DOHH2 (cell line): ENCODE results near the gene SELP.
A peak's percentile ranks its signal among the peaks of the same experiment; 100 is the strongest.

Experiments used
- H3F3A ChIP-seq: fragments of 200-600 bp; sonication (generic), shearing (Covaris generic); 2 replicates; pipeline ENCODE4 v1.6.0; 2016; ENCODE audit warnings: antibody characterized with exemption, mild to moderate bottlenecking; ENCODE audit not compliant: control insufficient read depth, insufficient read depth
- H3K27ac ChIP-seq: fragments of 200-600 bp; sonication (generic); 2 replicates; pipeline ENCODE4 v1.5.1; 2014; ENCODE audit warnings: low read depth, mild to moderate bottlenecking, low read length, moderate library complexity
- H3K27me3 ChIP-seq: fragments of 200-600 bp; sonication (generic); 2 replicates; pipeline ENCODE4 v1.6.1; 2014; ENCODE audit warnings: mild to moderate bottlenecking, low read length, mixed read lengths; ENCODE audit not compliant: control insufficient read depth
- H3K36me3 ChIP-seq: fragments of 200-600 bp; sonication (generic); 2 replicates; pipeline ENCODE4 v1.6.1; 2014; ENCODE audit warnings: mild to moderate bottlenecking, low read length, moderate library complexity, mixed read lengths; ENCODE audit not compliant: control insufficient read depth
- H3K4me1 ChIP-seq: fragments of 200-600 bp; sonication (generic); 2 replicates; pipeline ENCODE4 v1.6.1; 2014; ENCODE audit warnings: mild to moderate bottlenecking, low read length, mixed read lengths; ENCODE audit not compliant: control insufficient read depth
- H3K4me2 ChIP-seq: fragments of 200-600 bp; sonication (generic); 2 replicates; pipeline ENCODE4 v1.6.0; 2014; ENCODE audit warnings: mild to moderate bottlenecking, low read length, moderate library complexity
- H3K4me3 ChIP-seq: fragments of 200-600 bp; sonication (generic); 2 replicates; pipeline ENCODE4 v1.5.1; 2014; ENCODE audit warnings: mild to moderate bottlenecking, low read length, mixed read lengths
- H3K79me2 ChIP-seq: fragments of 200-600 bp; sonication (generic); 2 replicates; pipeline ENCODE4 v1.6.1; 2014; ENCODE audit warnings: mild to moderate bottlenecking, low read length, mixed read lengths; ENCODE audit not compliant: control insufficient read depth
- H3K9me2 ChIP-seq: fragments of 200-600 bp; sonication (generic); replicated peaks from 2 replicates; pipeline ENCODE4 v1.6.1; 2014; ENCODE audit warnings: mild to moderate bottlenecking, low read length, mixed read lengths; ENCODE audit not compliant: control insufficient read depth
- H3K9me3 ChIP-seq: fragments of 200-600 bp; sonication (generic); 2 replicates; pipeline ENCODE4 v1.6.1; 2014; ENCODE audit warnings: antibody characterized with exemption, low read length, mixed read lengths; ENCODE audit not compliant: control insufficient read depth, insufficient read depth
- H4K20me1 ChIP-seq: fragments of 200-600 bp; sonication (generic); 2 replicates; pipeline ENCODE4 v1.6.0; 2014; ENCODE audit warnings: low read depth, mild to moderate bottlenecking, antibody characterized with exemption, low read length, moderate library complexity; ENCODE audit not compliant: control insufficient read depth, insufficient read depth
- EZH2phosphoT487 ChIP-seq: fragments of 200-600 bp; sonication (generic); IDR thresholded peaks from 2 replicates; pipeline ENCODE4 v1.6.1; 2017; ENCODE audit warnings: borderline replicate concordance, mild to moderate bottlenecking, antibody characterized with exemption, low read length, moderate library complexity, mixed read lengths
- TF ChIP-seq, protein P1 (sequence below): fragments of 200-600 bp; sonication (generic); IDR thresholded peaks from one replicate; pipeline ENCODE4 v1.5.1; 2014; ENCODE audit warnings: antibody characterized with exemption, mild to moderate bottlenecking, low read depth, low read length; ENCODE audit not compliant: poor library complexity, severe bottlenecking

The SELP gene

DNA sequence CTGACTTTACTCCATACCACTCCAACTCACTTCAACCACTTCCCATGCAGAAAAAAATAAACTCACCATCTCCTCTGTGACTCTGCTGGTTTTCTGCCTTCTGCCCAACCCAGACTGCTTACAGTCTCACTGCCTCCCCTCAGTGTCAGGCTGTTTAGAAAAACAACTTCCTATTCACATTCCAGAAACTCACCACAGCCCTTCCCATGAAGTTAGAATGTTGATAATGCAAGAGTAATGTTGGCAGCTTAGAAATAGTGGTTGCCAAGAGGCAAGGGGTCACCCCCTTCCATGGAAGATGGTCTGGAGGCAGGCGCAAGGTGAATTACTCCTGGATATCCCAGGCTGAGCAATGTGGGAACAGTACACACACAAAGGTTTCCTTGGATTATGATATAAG lies at the start of gene SELP:
Gene SELP (minus strand): TSS at position 119 of the 400 bp plus-strand sequence. CDS start 50 bp downstream, at position 69.
- H3K79me2 ChIP-seq: no peaks in the 10 kb centered on the region
- H3F3A ChIP-seq: no peaks in the 10 kb centered on the region
- no peaks in the 10 kb centered on the region for H3K36me3 ChIP-seq

DNA sequence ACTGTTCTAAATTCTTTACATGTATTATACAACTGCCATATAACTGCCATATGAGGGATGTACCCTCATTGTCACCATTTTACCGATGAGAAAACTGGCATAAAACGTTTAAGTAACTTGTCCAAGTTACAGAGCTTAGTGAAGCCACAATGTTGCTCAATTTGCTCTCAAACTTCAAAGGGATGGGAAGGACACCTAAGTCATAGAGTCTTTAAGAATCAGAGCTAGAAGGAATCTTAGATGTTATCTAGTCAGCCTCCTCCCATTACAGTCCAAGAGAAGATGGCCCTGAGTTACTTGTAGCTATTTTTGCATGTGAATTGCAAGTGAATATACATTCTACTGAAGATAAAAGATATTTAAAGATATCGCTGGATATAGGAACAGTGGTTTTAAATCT lies 49.8 kb upstream of the SELP start:
- Histone ChIP-seq H3K9me2 (no peaks in the 10 kb centered on the region), H3F3A (peaks cover 43% of the 10 kb centered on the region), H3K4me2 (peak overlapping the region; percentile 92), H3K36me3 (peaks cover 2% of the 10 kb centered on the region; the same call in 1 of the 2 replicates), H3K4me1 (peaks cover 97% of the 10 kb centered on the region), H3K27ac (peak overlapping the region; percentile 97), H3K27me3 (no peaks in the 10 kb centered on the region), H3K9me3 (no peaks in the 10 kb centered on the region), H3K4me3 (peak overlapping the region; percentile 73), H4K20me1 (no peaks in the 10 kb centered on the region), H3K79me2 (no peaks in the 10 kb centered on the region)
- no peak for TF ChIP-seq EZH2phosphoT487
- TF ChIP-seq, protein P1, sequence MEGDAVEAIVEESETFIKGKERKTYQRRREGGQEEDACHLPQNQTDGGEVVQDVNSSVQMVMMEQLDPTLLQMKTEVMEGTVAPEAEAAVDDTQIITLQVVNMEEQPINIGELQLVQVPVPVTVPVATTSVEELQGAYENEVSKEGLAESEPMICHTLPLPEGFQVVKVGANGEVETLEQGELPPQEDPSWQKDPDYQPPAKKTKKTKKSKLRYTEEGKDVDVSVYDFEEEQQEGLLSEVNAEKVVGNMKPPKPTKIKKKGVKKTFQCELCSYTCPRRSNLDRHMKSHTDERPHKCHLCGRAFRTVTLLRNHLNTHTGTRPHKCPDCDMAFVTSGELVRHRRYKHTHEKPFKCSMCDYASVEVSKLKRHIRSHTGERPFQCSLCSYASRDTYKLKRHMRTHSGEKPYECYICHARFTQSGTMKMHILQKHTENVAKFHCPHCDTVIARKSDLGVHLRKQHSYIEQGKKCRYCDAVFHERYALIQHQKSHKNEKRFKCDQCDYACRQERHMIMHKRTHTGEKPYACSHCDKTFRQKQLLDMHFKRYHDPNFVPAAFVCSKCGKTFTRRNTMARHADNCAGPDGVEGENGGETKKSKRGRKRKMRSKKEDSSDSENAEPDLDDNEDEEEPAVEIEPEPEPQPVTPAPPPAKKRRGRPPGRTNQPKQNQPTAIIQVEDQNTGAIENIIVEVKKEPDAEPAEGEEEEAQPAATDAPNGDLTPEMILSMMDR: no peak

More for the DNA sequence above, at the start of gene SELP:
- Histone ChIP-seq H3K27me3 (no peaks in the 10 kb centered on the region), H3K27ac (no peak within 1 kb of the TSS), H3K4me1 (no peaks in the 10 kb centered on the region), H3K9me2 (no peaks in the 10 kb centered on the region), H3K4me3 (no peak within 1 kb of the TSS), H3K4me2 (no peak within 1 kb of the TSS), H4K20me1 (no peaks in the 10 kb centered on the region), H3K9me3 (peaks cover 7% of the 10 kb centered on the region; the same call in 1 of the 2 replicates)
- TF ChIP-seq, protein P1: no peak
- TF ChIP-seq EZH2phosphoT487: no peak

DNA sequence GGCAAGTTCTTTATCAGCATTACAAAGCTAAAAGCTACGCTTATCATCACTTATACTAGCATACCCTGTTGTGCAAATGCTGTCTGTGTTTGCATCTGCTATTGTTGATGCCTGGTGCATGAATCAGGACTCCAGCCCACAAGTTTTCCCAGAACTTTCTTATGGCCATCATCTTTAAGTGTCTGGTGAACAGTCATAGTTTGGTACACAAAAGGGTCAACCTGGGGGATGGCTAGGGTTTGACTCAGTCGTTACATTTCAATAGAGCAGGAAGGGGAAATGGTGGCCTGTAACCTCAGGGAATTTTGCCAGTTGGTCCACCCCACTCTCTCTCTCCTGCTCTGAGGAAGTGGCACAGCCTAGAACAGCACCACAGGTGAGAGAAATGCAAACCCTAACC lies 46.1 kb upstream of the SELP start:
- no peaks in the 10 kb centered on the region for H3K9me2 ChIP-seq
- peak overlapping the region; percentile 60 for H3K27ac ChIP-seq
- TF ChIP-seq, protein P1: no peak
- no peak for TF ChIP-seq EZH2phosphoT487
- no peaks in the 10 kb centered on the region for H3K79me2 ChIP-seq
- peaks cover 4% of the 10 kb centered on the region; the same call in 1 of the 2 replicates for H3K9me3 ChIP-seq
- H3F3A ChIP-seq: peaks cover 38% of the 10 kb centered on the region
- H3K4me2 ChIP-seq: peak overlapping the region; percentile 72
- H3K4me3 ChIP-seq: 0 out of 2 replicates have a peak overlapping the region, but pooled peaks have one; percentile 43
- H3K4me1 ChIP-seq: peaks cover 69% of the 10 kb centered on the region
- no peaks in the 10 kb centered on the region for H3K27me3 ChIP-seq
- peaks cover 2% of the 10 kb centered on the region; the same call in 1 of the 2 replicates for H3K36me3 ChIP-seq
- no peaks in the 10 kb centered on the region for H4K20me1 ChIP-seq
